Activated naive CD8-positive, alpha-beta T cell (primary cell): ENCODE data around the gene INA.
"Not testable (repeated sequence)": the region's sequence is repeated elsewhere in the genome, so short reads cannot be mapped to it uniquely, and the experiment has no call there.

ENCODE experiments used
- H3K27ac Mint-ChIP-seq: one replicate; pipeline ENCODE4 v1.8.0; 2021; ENCODE audit warnings: mixed read lengths
- H3K27me3 Mint-ChIP-seq: one replicate; pipeline ENCODE4 v1.8.0; 2021; ENCODE audit warnings: mixed read lengths
- H3K36me3 Mint-ChIP-seq: one replicate; pipeline ENCODE4 v1.8.0; 2021; ENCODE audit warnings: mixed read lengths
- H3K4me1 Mint-ChIP-seq: one replicate; pipeline ENCODE4 v1.8.0; 2021; ENCODE audit warnings: low read depth, mixed read lengths
- H3K4me3 Mint-ChIP-seq: one replicate; pipeline ENCODE4 v1.8.0; 2021; ENCODE audit warnings: mild to moderate bottlenecking, mixed read lengths
- H3K9me3 Mint-ChIP-seq: one replicate; pipeline ENCODE4 v1.8.0; 2021; ENCODE audit warnings: low read depth, mixed read lengths

The INA gene

GRCh38 chr10:103276896-103277712 lies at the start of gene INA:
TSS of gene INA (plus strand) at chr10:103277138. CDS start at chr10:103277212, 74 bp downstream.
- H3K9me3 Mint-ChIP-seq = peaks cover 5% of the 10 kb centered on the region
- peaks cover 5% of the 10 kb centered on the region for H3K4me1 Mint-ChIP-seq
- H3K36me3 Mint-ChIP-seq = peaks cover 3% of the 10 kb centered on the region
- peak within 1 kb of the TSS; percentile 54 for H3K4me3 Mint-ChIP-seq
- H3K27me3 Mint-ChIP-seq = peaks cover 39% of the 10 kb centered on the region
- no peak within 1 kb of the TSS for H3K27ac Mint-ChIP-seq

- H3K27ac Mint-ChIP-seq = no peak overlapping the region
- H3K9me3 Mint-ChIP-seq = peaks cover 7% of the 10 kb centered on the region
- no peaks in the 10 kb centered on the region for H3K4me1 Mint-ChIP-seq
- H3K36me3 Mint-ChIP-seq = peaks cover 5% of the 10 kb centered on the region
- no peaks in the 10 kb centered on the region for H3K27me3 Mint-ChIP-seq
- no peak overlapping the region for H3K4me3 Mint-ChIP-seq
Measured at GRCh38 chr10:103227416-103227815, 49.5 kb upstream of the INA start.

DNA sequence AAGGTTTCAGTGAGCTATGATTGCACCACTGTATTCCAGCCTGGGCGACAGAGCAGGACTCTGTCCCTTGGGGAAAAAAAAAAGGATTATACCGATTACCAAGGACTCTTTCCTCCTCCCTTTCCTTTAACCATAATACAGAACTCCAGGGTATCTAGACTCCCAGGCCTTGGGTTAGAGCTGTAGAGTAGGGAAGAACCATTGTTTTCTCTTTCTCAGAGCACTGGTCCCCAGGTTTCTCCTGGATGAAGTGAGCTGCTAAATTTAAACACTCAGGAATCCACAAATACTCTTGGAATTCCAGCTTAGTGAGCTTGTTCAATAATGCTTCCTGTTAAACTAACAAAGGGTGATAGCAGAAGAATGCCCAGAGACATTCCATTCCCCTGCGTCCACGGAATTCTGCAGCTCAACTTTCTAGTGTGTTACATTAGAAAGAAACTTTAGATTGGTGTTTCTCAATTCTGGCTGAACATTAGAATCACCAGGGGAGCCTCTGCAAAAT lies 45.8 kb upstream of the INA start:
- Mint-ChIP-seq H3K27ac (no peak overlapping the region), H3K36me3 (no peaks in the 10 kb centered on the region), H3K9me3 (no peaks in the 10 kb centered on the region), H3K4me3 (no peak overlapping the region), H3K27me3 (no peaks in the 10 kb centered on the region), H3K4me1 (no peaks in the 10 kb centered on the region)

DNA sequence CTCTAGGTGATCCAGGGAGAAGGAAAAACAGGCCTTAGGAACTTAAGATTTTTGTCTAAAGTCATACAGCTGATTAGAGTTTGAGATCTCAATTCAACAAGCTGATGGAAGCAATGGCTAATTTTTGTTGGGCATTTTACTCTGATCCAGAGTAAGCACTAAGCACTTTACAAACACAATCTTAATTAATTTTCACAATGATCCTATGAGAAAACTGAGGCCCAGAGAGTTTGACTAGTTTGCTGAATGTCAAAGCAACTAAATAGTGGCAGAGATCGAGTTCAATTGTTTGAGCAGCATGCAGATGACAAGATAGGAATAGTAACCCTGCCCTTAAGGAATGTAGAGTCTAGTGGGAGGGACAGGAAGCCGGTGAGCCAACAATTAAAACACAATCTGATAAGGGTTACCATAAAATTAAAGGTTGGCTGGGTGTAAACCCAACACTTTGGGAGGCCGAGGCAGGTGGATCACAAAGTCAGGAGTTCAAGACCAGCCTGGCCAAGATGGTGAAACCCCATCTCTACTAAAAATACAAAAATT lies 44.7 kb upstream of the INA start:
- H3K36me3 Mint-ChIP-seq = no peaks in the 10 kb centered on the region
- H3K4me1 Mint-ChIP-seq = no peaks in the 10 kb centered on the region
- no peak overlapping the region for H3K4me3 Mint-ChIP-seq
- H3K27ac Mint-ChIP-seq = no peak overlapping the region
- no peaks in the 10 kb centered on the region for H3K9me3 Mint-ChIP-seq
- no peaks in the 10 kb centered on the region for H3K27me3 Mint-ChIP-seq

DNA sequence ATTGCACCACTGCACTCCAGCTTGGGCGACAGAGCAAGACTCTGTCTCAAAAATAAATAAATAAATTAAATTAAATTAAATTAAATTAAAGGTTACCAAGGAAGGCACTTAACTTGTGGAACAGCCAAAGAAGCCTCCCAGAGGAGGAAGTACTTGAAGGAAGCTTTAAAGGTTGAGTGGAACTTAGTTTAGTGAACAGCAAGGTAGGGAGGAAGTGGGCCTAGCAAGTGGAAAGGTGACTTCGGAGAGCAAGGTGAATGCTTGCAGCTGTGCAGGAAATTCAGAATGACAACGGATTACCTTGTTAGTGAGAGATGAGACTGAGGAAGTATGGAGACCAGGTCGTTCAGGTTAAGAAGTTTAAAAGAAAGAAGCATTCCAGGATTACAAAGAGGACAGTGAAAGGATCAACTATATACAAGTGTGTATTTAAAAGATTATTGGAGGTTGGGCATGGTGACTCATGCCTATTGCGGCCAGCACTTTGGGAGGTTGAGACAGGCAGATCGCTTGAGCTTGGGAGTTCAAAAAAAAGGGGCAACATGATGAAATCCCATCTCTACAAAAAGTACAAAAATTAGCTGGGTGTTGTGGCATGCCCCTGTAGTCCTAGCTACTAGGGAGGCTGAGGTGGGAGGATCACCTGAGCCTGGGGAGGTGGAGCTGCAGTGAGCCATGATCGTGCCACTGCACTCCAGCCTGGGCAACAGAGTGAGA lies 44.0 kb upstream of the INA start:
- H3K27ac Mint-ChIP-seq = no peak overlapping the region
- no peaks in the 10 kb centered on the region for H3K27me3 Mint-ChIP-seq
- no peaks in the 10 kb centered on the region for H3K4me1 Mint-ChIP-seq
- H3K9me3 Mint-ChIP-seq = no peaks in the 10 kb centered on the region
- H3K36me3 Mint-ChIP-seq = no peaks in the 10 kb centered on the region
- no peak overlapping the region for H3K4me3 Mint-ChIP-seq

GRCh38 chr10:103235775-103236174 lies 41.2 kb upstream of the INA start:
- H3K27ac Mint-ChIP-seq = no peak overlapping the region
- no peak overlapping the region for H3K4me3 Mint-ChIP-seq
- no peaks in the 10 kb centered on the region for H3K36me3 Mint-ChIP-seq
- H3K9me3 Mint-ChIP-seq = no peaks in the 10 kb centered on the region
- peaks cover 2% of the 10 kb centered on the region for H3K4me1 Mint-ChIP-seq
- H3K27me3 Mint-ChIP-seq = no peaks in the 10 kb centered on the region

- H3K27me3 Mint-ChIP-seq = no peaks in the 10 kb centered on the region
- peaks cover 4% of the 10 kb centered on the region for H3K4me1 Mint-ChIP-seq
- H3K9me3 Mint-ChIP-seq = no peaks in the 10 kb centered on the region
- no peak overlapping the region for H3K4me3 Mint-ChIP-seq
- H3K27ac Mint-ChIP-seq = no peak overlapping the region
- no peaks in the 10 kb centered on the region for H3K36me3 Mint-ChIP-seq
Measured at GRCh38 chr10:103238506-103239252, 38.3 kb upstream of the INA start.

- H3K9me3 Mint-ChIP-seq = no peaks in the 10 kb centered on the region
- H3K4me1 Mint-ChIP-seq = peaks cover 4% of the 10 kb centered on the region
- H3K4me3 Mint-ChIP-seq = no peak overlapping the region
- H3K27me3 Mint-ChIP-seq = no peaks in the 10 kb centered on the region
- peak overlapping the region; percentile 28 for H3K27ac Mint-ChIP-seq
- no peaks in the 10 kb centered on the region for H3K36me3 Mint-ChIP-seq
Measured at GRCh38 chr10:103241262-103242011, 35.5 kb upstream of the INA start.

GRCh38 chr10:103244666-103245271 lies 32.2 kb upstream of the INA start:
- no peak overlapping the region for H3K27ac Mint-ChIP-seq
- no peaks in the 10 kb centered on the region for H3K36me3 Mint-ChIP-seq
- H3K27me3 Mint-ChIP-seq = no peaks in the 10 kb centered on the region
- peaks cover 4% of the 10 kb centered on the region for H3K4me1 Mint-ChIP-seq
- no peak overlapping the region for H3K4me3 Mint-ChIP-seq
- H3K9me3 Mint-ChIP-seq = no peaks in the 10 kb centered on the region

GRCh38 chr10:103245587-103245986 lies 31.4 kb upstream of the INA start, which contains the start of gene RPEL1:
TSS of gene RPEL1 (plus strand) at chr10:103245887. CDS start at chr10:103245997, 110 bp downstream.
- H3K27me3 Mint-ChIP-seq, H3K36me3 Mint-ChIP-seq, H3K9me3 Mint-ChIP-seq, H3K4me1 Mint-ChIP-seq, H3K4me3 Mint-ChIP-seq, H3K27ac Mint-ChIP-seq: not testable (repeated sequence)

- H3K36me3 Mint-ChIP-seq = no peaks in the 10 kb centered on the region
- H3K4me3 Mint-ChIP-seq = no peak overlapping the region
- H3K9me3 Mint-ChIP-seq = no peaks in the 10 kb centered on the region
- H3K27me3 Mint-ChIP-seq = no peaks in the 10 kb centered on the region
- H3K27ac Mint-ChIP-seq = no peak overlapping the region
- peaks cover 2% of the 10 kb centered on the region for H3K4me1 Mint-ChIP-seq
Measured at GRCh38 chr10:103246324-103246723, 30.6 kb upstream of the INA start.

DNA sequence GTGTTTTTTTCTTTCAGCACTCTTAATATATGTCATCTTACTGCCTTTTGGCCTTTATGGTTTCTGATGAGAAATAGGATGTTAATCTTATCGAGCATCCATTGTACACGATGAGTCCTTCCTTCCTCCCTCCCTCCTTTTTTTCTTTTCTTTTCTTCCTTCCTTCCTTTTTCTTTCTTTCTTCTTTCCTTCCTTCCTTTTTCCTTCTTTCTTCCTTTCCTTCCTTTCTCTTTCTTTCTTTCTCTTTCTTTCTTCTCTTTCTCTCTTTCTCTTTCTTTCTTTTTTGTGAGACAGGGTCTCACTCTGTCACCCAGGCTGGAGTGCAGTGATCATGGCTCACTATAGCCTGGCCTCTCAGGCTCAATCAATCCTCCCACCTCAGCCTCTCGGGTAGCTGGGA lies 22.8 kb upstream of the INA start:
- Mint-ChIP-seq H3K27ac (no peak overlapping the region), H3K36me3 (no peaks in the 10 kb centered on the region), H3K4me1 (no peaks in the 10 kb centered on the region), H3K9me3 (no peaks in the 10 kb centered on the region), H3K4me3 (no peak overlapping the region), H3K27me3 (no peaks in the 10 kb centered on the region)

DNA sequence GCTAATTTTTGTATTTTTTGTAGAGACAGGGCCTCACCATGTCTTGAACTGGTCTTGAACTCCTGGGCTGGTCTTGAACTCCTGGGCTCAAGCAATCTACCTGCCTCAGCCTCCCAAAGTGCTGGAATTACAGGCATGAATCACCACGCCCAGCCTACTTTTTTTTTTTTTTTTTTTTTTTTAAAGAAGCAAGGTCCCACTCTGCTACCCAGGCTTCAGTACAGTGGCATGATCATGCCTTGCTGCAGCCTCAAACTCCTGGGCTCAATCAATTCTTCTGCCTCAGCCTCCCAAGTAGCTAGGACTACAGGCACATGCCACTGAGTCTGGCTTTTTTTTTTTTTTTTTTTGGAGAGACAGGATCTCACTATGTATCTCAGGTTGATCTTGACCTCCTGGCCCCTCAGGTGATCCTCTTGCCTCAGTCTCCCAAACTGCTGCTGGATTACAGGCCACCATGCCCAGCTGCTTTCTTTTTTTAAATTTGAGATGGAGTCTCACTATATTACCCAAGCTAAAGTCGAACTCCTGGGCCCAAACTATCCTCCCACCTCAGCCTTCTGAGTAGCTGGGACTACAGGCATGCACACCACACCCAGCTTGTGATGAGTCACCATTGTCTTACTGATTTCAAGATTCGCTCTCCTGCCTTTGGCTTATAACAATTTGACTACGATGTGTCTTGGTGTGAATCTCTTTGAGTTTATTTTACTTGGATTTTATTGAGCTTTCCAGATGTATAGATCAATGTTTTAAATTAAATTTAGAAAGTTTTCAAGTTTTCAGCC lies 22.2 kb upstream of the INA start:
- Mint-ChIP-seq H3K4me1 (no peaks in the 10 kb centered on the region), H3K27me3 (no peaks in the 10 kb centered on the region), H3K4me3 (no peak overlapping the region), H3K9me3 (no peaks in the 10 kb centered on the region), H3K36me3 (no peaks in the 10 kb centered on the region), H3K27ac (no peak overlapping the region)
